Astrocyte (in vitro differentiated cells and primary cell): Measurements from ENCODE around the gene CRYBG1. TPM values are rescaled to one million over a fixed set of nuclear protein-coding genes. Genes with fewer than 3 reads are reported as not detected.

ENCODE experiments used
- DNase-seq: peaks from one replicate; pipeline ENCODE4 v3.0.0-alpha.2; 2010; ENCODE audit warnings: low read depth
- FAIRE-seq: peaks from 2 replicates; lab custom pipeline; 2011; peaks lifted over from hg19 to GRCh38; lab: Jason Lieb, UNC
- H2AFZ ChIP-seq: 2 replicates; pipeline ENCODE4 v1.6.0; 2012; ENCODE audit warnings: low read depth, low read length, inconsistent platforms
- H3K27ac ChIP-seq: 2 replicates; pipeline ENCODE4 v1.5.1; 2011; ENCODE audit warnings: low read depth, low read length, inconsistent platforms
- H3K27me3 ChIP-seq: 2 replicates; pipeline ENCODE4 v1.6.0; 2011; ENCODE audit warnings: low read length, inconsistent platforms; ENCODE audit not compliant: insufficient read depth
- H3K36me3 ChIP-seq: 2 replicates; pipeline ENCODE4 v1.5.1; 2011; ENCODE audit warnings: low read length, inconsistent platforms; ENCODE audit not compliant: insufficient read depth
- H3K4me1 ChIP-seq: 2 replicates; pipeline ENCODE4 v1.5.1; 2011; ENCODE audit warnings: low read length, inconsistent platforms; ENCODE audit not compliant: insufficient read depth
- H3K4me2 ChIP-seq: 2 replicates; pipeline ENCODE4 v1.6.0; 2012; ENCODE audit warnings: low read length, inconsistent platforms
- H3K4me3 ChIP-seq: 2 replicates; pipeline ENCODE4 v1.5.1; 2011; ENCODE audit warnings: low read depth, mild to moderate bottlenecking, low read length, inconsistent platforms; ENCODE audit not compliant: insufficient read depth
- H3K79me2 ChIP-seq: 2 replicates; pipeline ENCODE4 v1.6.0; 2012; ENCODE audit warnings: mild to moderate bottlenecking, low read length, inconsistent platforms; ENCODE audit not compliant: insufficient read depth
- H3K9ac ChIP-seq: 2 replicates; pipeline ENCODE4 v1.6.0; 2012; ENCODE audit warnings: mild to moderate bottlenecking, low read length, inconsistent platforms
- H3K9me3 ChIP-seq: 2 replicates; pipeline ENCODE4 v1.5.1; 2012; ENCODE audit warnings: low read depth, mild to moderate bottlenecking, low read length, inconsistent platforms; ENCODE audit not compliant: insufficient read depth
- H4K20me1 ChIP-seq: 2 replicates; pipeline ENCODE4 v1.6.0; 2012; ENCODE audit warnings: low read length, inconsistent platforms; ENCODE audit not compliant: insufficient read depth
- H3K27ac Mint-ChIP-seq: one replicate; pipeline ENCODE4 v1.8.0; 2021; ENCODE audit warnings: mild to moderate bottlenecking, mixed read lengths; ENCODE audit not compliant: unreplicated experiment
- H3K27me3 Mint-ChIP-seq: one replicate; pipeline ENCODE4 v1.8.0; 2021; ENCODE audit warnings: low read depth, mixed read lengths; ENCODE audit not compliant: unreplicated experiment
- H3K36me3 Mint-ChIP-seq: one replicate; pipeline ENCODE4 v1.8.0; 2021; ENCODE audit warnings: low read depth, mixed read lengths; ENCODE audit not compliant: unreplicated experiment
- H3K4me1 Mint-ChIP-seq: one replicate; pipeline ENCODE4 v1.8.0; 2021; ENCODE audit warnings: low read depth, mixed read lengths; ENCODE audit not compliant: unreplicated experiment
- H3K4me3 Mint-ChIP-seq: one replicate; pipeline ENCODE4 v1.8.0; 2021; ENCODE audit warnings: mild to moderate bottlenecking, moderate library complexity, mixed read lengths; ENCODE audit not compliant: unreplicated experiment
- H3K9me3 Mint-ChIP-seq: one replicate; pipeline ENCODE4 v1.8.0; 2021; ENCODE audit warnings: mild to moderate bottlenecking, mixed read lengths; ENCODE audit not compliant: unreplicated experiment
- CTCF ChIP-seq: IDR thresholded peaks from 2 replicates; pipeline ENCODE4 v1.5.1; 2011; ENCODE audit warnings: low read depth, mild to moderate bottlenecking, inconsistent platforms, low read length, moderate library complexity; ENCODE audit not compliant: insufficient read depth
- EZH2 ChIP-seq: IDR thresholded peaks from 2 replicates; pipeline ENCODE4 v1.6.1; 2012; ENCODE audit warnings: mild to moderate bottlenecking, low read length, inconsistent platforms; ENCODE audit not compliant: insufficient read depth
- total RNA-seq: library from RNA; stranded (reverse); gene quantifications from 2 replicates; pipeline ENCODE4 v1.2.1, GENCODE V29; 2021

The CRYBG1 gene
- total RNA-seq, 1 donor from 2014 or later = 0.64 TPM

DNA sequence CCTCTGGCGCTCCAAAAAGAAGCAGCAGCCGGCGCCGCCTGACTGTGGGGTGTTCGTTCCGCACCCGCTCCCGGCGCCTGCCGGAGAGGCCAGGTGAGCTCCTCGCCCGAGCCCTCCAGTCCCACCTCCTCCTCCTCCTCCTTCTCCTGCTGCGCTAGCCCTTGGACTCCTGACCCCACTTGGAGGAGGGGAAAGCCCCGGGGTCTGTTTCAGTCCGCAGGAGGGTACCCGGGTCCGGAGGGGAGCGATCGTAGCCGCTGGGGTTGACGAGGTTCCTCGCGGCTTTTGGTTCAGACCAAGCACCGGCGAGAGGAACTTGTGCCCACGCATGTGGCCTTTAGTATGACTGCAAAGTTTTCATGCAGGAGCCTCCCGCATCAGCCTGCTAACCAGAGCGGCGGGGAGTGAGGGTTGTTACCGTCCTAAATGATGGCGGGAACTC, 493 bp downstream of the CRYBG1 start:
- peak overlapping the region; percentile 76 for H2AFZ ChIP-seq
- peak overlapping the region; percentile 42 for H3K4me3 ChIP-seq
- H3K27ac ChIP-seq = no peak overlapping the region
- TF ChIP-seq CTCF (no peak), EZH2 (peak; percentile 81)
- H3K9me3 Mint-ChIP-seq = no peaks in the 10 kb centered on the region
- H3K9ac ChIP-seq = no peak overlapping the region
- peaks cover 16% of the 10 kb centered on the region for H3K27me3 Mint-ChIP-seq
- H3K4me2 ChIP-seq = peak overlapping the region; percentile 86
- no peaks in the 10 kb centered on the region for H3K36me3 ChIP-seq
- FAIRE-seq (no peak), DNase-seq (no peak)
- H3K27ac Mint-ChIP-seq = no peak overlapping the region
- H4K20me1 ChIP-seq = no peaks in the 10 kb centered on the region
- H3K27me3 ChIP-seq = peaks cover 16% of the 10 kb centered on the region
- H3K4me1 Mint-ChIP-seq = no peaks in the 10 kb centered on the region
- no peaks in the 10 kb centered on the region for H3K36me3 Mint-ChIP-seq
- H3K4me1 ChIP-seq = peaks cover 10% of the 10 kb centered on the region
- H3K4me3 Mint-ChIP-seq = peak overlapping the region; percentile 80
- no peaks in the 10 kb centered on the region for H3K9me3 ChIP-seq
- H3K79me2 ChIP-seq = no peaks in the 10 kb centered on the region

- H2AFZ ChIP-seq = no peak overlapping the region
- no peak overlapping the region for H3K9ac ChIP-seq
- FAIRE-seq (no peak), DNase-seq (peak; percentile 25)
- peaks cover 10% of the 10 kb centered on the region for H3K4me1 ChIP-seq
- H3K4me3 ChIP-seq = no peak overlapping the region
- Mint-ChIP-seq H3K4me3 (no peak overlapping the region), H3K36me3 (no peaks in the 10 kb centered on the region), H3K27ac (no peak overlapping the region), H3K4me1 (no peaks in the 10 kb centered on the region), H3K9me3 (no peaks in the 10 kb centered on the region), H3K27me3 (peaks cover 8% of the 10 kb centered on the region)
- H3K9me3 ChIP-seq = no peaks in the 10 kb centered on the region
- no peak overlapping the region for H3K4me2 ChIP-seq
- no peaks in the 10 kb centered on the region for H3K36me3 ChIP-seq
- H4K20me1 ChIP-seq = no peaks in the 10 kb centered on the region
- H3K79me2 ChIP-seq = no peaks in the 10 kb centered on the region
- H3K27me3 ChIP-seq = peaks cover 10% of the 10 kb centered on the region
- TF ChIP-seq EZH2 (no peak), CTCF (no peak)
- H3K27ac ChIP-seq = no peak overlapping the region
These were observed 3.1 kb downstream of the CRYBG1 start for GRCh38 chr6:106363401-106364138.

DNA sequence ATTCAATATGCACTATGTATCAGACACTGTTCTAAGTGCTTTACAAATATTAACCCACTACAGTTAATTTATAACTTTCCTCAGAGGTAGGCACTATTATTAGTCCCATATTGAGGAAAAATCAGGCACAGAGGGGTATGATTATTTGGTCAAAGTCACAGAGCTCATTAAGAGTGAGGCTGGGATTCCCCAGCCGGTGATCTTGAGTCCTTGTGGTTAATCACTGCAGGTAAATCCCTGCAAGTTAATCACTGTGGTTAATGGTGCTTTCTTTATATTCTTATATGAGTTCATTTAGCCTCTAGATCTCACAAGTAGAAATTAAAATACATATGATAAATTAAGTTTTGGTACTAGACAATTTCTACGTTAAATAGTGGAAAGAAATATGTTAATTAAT, 9.2 kb downstream of the CRYBG1 start:
- peaks cover 3% of the 10 kb centered on the region for H3K27me3 ChIP-seq
- Mint-ChIP-seq H3K27me3 (no peaks in the 10 kb centered on the region), H3K27ac (no peak overlapping the region), H3K4me1 (peaks cover 3% of the 10 kb centered on the region), H3K36me3 (no peaks in the 10 kb centered on the region), H3K4me3 (no peak overlapping the region), H3K9me3 (no peaks in the 10 kb centered on the region)
- H3K4me3 ChIP-seq = no peak overlapping the region
- H3K9ac ChIP-seq = no peak overlapping the region
- DNase-seq (no peak), FAIRE-seq (no peak)
- no peak overlapping the region for H3K27ac ChIP-seq
- H3K4me2 ChIP-seq = no peak overlapping the region
- H3K36me3 ChIP-seq = no peaks in the 10 kb centered on the region
- TF ChIP-seq EZH2 (no peak), CTCF (no peak)
- no peak overlapping the region for H2AFZ ChIP-seq
- H3K4me1 ChIP-seq = no peaks in the 10 kb centered on the region
- H4K20me1 ChIP-seq = no peaks in the 10 kb centered on the region
- no peaks in the 10 kb centered on the region for H3K79me2 ChIP-seq
- no peaks in the 10 kb centered on the region for H3K9me3 ChIP-seq
